Ovary (tissue), 3 donors: ENCODE measurements around the gene PDE3A.

Source experiments
- CTCF ChIP-seq, 3 donors: fragments of 450-650 bp in 2 of 3; fragments of 200-600 bp in 1 of 3; IDR thresholded peaks; one replicate each; pipeline versions ENCODE4 v1.5.1 to v1.8.0; 2016 to 2022; ENCODE audit warnings: antibody characterized with exemption in 3 of 3, mild to moderate bottlenecking in 1 of 3
- POLR2A ChIP-seq: fragments of 450-650 bp; IDR thresholded peaks from one replicate; pipeline ENCODE4 v1.6.1; 2017; ENCODE audit warnings: antibody characterized with exemption, mild to moderate bottlenecking, moderate library complexity
- donor health status: DM: no; HTN: no; CAD: no.

- TF ChIP-seq CTCF (IDR thresholded peaks at IDR 0.05) (no peak), POLR2A (no peak)
Observed at GRCh38 chr12:20476551-20476950, 108.2 kb downstream of the PDE3A start.
